H9 (cell line): ENCODE results near the gene THAP9. TPM values are rescaled to one million over a fixed set of nuclear protein-coding genes. Genes with fewer than 3 reads are reported as not detected.

Source experiments
- DNase-seq: peaks from one replicate; pipeline ENCODE4 v3.0.0-alpha.2; 2017
- H2AFZ ChIP-seq: one replicate; pipeline ENCODE4 v1.6.1; 2013; ENCODE audit warnings: mild to moderate bottlenecking, low read length, control low read depth, moderate library complexity
- H2AK5ac ChIP-seq: 2 replicates; pipeline ENCODE4 v1.6.1; 2013; ENCODE audit warnings: low read length, control low read depth, mixed read lengths; ENCODE audit not compliant: insufficient read length
- H2BK120ac ChIP-seq: one replicate; pipeline ENCODE4 v1.6.1; 2013; ENCODE audit warnings: low read depth, mild to moderate bottlenecking, low read length, control low read depth, inconsistent platforms; ENCODE audit not compliant: poor library complexity, severe bottlenecking
- H2BK12ac ChIP-seq: 2 replicates; pipeline ENCODE4 v1.6.1; 2013; ENCODE audit warnings: low read length, control low read depth, mixed read lengths, low read depth; ENCODE audit not compliant: insufficient read length
- H2BK15ac ChIP-seq: 2 replicates; pipeline ENCODE4 v1.6.1; 2013; ENCODE audit warnings: low read depth, low read length, control low read depth
- H2BK20ac ChIP-seq: one replicate; pipeline ENCODE4 v1.6.1; 2013; ENCODE audit warnings: low read depth, mild to moderate bottlenecking, low read length, control low read depth, inconsistent platforms; ENCODE audit not compliant: poor library complexity, severe bottlenecking
- H2BK5ac ChIP-seq: 2 replicates; pipeline ENCODE4 v1.6.1; 2013; ENCODE audit warnings: low read length, control low read depth, mixed read lengths; ENCODE audit not compliant: insufficient read length
- H3K14ac ChIP-seq: 2 replicates; pipeline ENCODE4 v1.6.1; 2013; ENCODE audit warnings: low read length, control low read depth; ENCODE audit not compliant: insufficient read depth
- H3K18ac ChIP-seq: 2 replicates; pipeline ENCODE4 v1.6.1; 2013; ENCODE audit warnings: low read depth, mild to moderate bottlenecking, mixed read lengths, low read length, control low read depth; ENCODE audit not compliant: insufficient read length
- H3K23ac ChIP-seq: 2 replicates; pipeline ENCODE4 v1.6.1; 2013; ENCODE audit warnings: low read length, control low read depth, mixed read lengths, low read depth; ENCODE audit not compliant: insufficient read length
- H3K23me2 ChIP-seq: 2 replicates; pipeline ENCODE4 v1.6.1; 2013; ENCODE audit warnings: low read depth, mild to moderate bottlenecking, mixed read lengths, low read length, control low read depth; ENCODE audit not compliant: insufficient read length, poor library complexity, severe bottlenecking
- H3K27ac ChIP-seq: 2 replicates; pipeline ENCODE4 v1.5.1; 2013; ENCODE audit warnings: low read length, control low read depth, mixed read lengths, low read depth; ENCODE audit not compliant: insufficient read length
- H3K27me3 ChIP-seq: 2 replicates; pipeline ENCODE4 v1.6.1; 2013; ENCODE audit warnings: low read length, control low read depth, inconsistent platforms; ENCODE audit not compliant: insufficient read depth
- H3K4ac ChIP-seq: 2 replicates; pipeline ENCODE4 v1.6.1; 2013; ENCODE audit warnings: low read depth, mild to moderate bottlenecking, control low read depth, inconsistent platforms, low read length, moderate library complexity
- H3K4me1 ChIP-seq: 2 replicates; pipeline ENCODE4 v1.6.1; 2013; ENCODE audit warnings: low read length, control low read depth, inconsistent platforms; ENCODE audit not compliant: insufficient read depth
- H3K4me2 ChIP-seq: 2 replicates; pipeline ENCODE4 v1.6.1; 2013; ENCODE audit warnings: low read length, control low read depth, mixed read lengths; ENCODE audit not compliant: insufficient read length, insufficient read depth
- H3K56ac ChIP-seq: 2 replicates; pipeline ENCODE4 v1.6.1; 2013; ENCODE audit warnings: low read depth, mild to moderate bottlenecking, mixed read lengths, low read length, control low read depth; ENCODE audit not compliant: insufficient read length
- H3K79me1 ChIP-seq: 2 replicates; pipeline ENCODE4 v1.6.1; 2013; ENCODE audit warnings: low read depth, mild to moderate bottlenecking, moderate library complexity, low read length, control low read depth, inconsistent platforms; ENCODE audit not compliant: insufficient read depth, poor library complexity, severe bottlenecking
- H3K79me2 ChIP-seq: 2 replicates; pipeline ENCODE4 v1.6.1; 2013; ENCODE audit warnings: low read length, control low read depth, inconsistent platforms; ENCODE audit not compliant: insufficient read depth
- H3K9ac ChIP-seq: 2 replicates; pipeline ENCODE4 v1.6.1; 2013; ENCODE audit warnings: low read length, control low read depth, mixed read lengths; ENCODE audit not compliant: insufficient read length; ENCODE audit errors: extremely low read depth
- H3K9me3 ChIP-seq: one replicate; pipeline ENCODE4 v1.6.1; 2013; ENCODE audit warnings: low read depth, low read length, inconsistent platforms; ENCODE audit not compliant: control insufficient read depth
- H3T11ph ChIP-seq: one replicate; pipeline ENCODE4 v1.6.1; 2013; ENCODE audit warnings: mild to moderate bottlenecking, low read length, control low read depth, inconsistent platforms
- H4K20me1 ChIP-seq: one replicate; pipeline ENCODE4 v1.6.1; 2013; ENCODE audit not compliant: control insufficient read depth, insufficient read length, insufficient read depth
- H4K5ac ChIP-seq: 2 replicates; pipeline ENCODE4 v1.6.1; 2013; ENCODE audit warnings: low read depth, mild to moderate bottlenecking, mixed read lengths, low read length, control low read depth; ENCODE audit not compliant: insufficient read length
- H4K8ac ChIP-seq: replicated peaks from 2 replicates; pipeline ENCODE4 v1.6.1; 2013; ENCODE audit warnings: low read length, control low read depth, mixed read lengths, low read depth; ENCODE audit not compliant: insufficient read length
- H4K91ac ChIP-seq: 2 replicates; pipeline ENCODE4 v1.6.1; 2013; ENCODE audit warnings: low read depth, mild to moderate bottlenecking, moderate library complexity, mixed read lengths, low read length, control low read depth; ENCODE audit not compliant: insufficient read length
- H3K27ac Mint-ChIP-seq, 3 experiments: 2 replicates in 2 of 3; 3 replicates in 1 of 3; pipeline ENCODE4 v1.8.0; 2020 to 2021; ENCODE audit warnings: mixed read lengths in 3 of 3, mild to moderate bottlenecking in 1 of 3, moderate library complexity in 1 of 3
- H3K27me3 Mint-ChIP-seq: 2 replicates; pipeline ENCODE4 v1.8.0; 2021; ENCODE audit warnings: low read depth, mild to moderate bottlenecking, moderate library complexity, mixed read lengths
- H3K36me3 Mint-ChIP-seq, 3 experiments: 2 replicates in 2 of 3; 3 replicates in 1 of 3; pipeline ENCODE4 v1.8.0; 2020 to 2021; ENCODE audit warnings: low read depth in 3 of 3, mixed read lengths in 3 of 3; ENCODE audit not compliant: insufficient read depth in 1 of 3
- H3K4me1 Mint-ChIP-seq, 2 experiments: 2 replicates each; pipeline ENCODE4 v1.8.0; 2020; ENCODE audit warnings: mixed read lengths in 2 of 2
- H3K4me3 Mint-ChIP-seq, 2 experiments: 2 replicates in 1 of 2; 3 replicates in 1 of 2; pipeline ENCODE4 v1.8.0; 2020 to 2021; ENCODE audit warnings: mild to moderate bottlenecking in 2 of 2, mixed read lengths in 2 of 2, moderate library complexity in 1 of 2
- H3K9me3 Mint-ChIP-seq, 2 experiments: 2 replicates in 1 of 2; 3 replicates in 1 of 2; pipeline ENCODE4 v1.8.0; 2020; ENCODE audit warnings: mild to moderate bottlenecking in 2 of 2, mixed read lengths in 2 of 2, moderate library complexity in 1 of 2
- CTCF ChIP-seq: fragments of 200-600 bp; sonication (generic); conservative IDR thresholded peaks from 3 replicates; pipeline ENCODE4 v1.8.0; 2021; ENCODE audit warnings: antibody characterized with exemption, mild to moderate bottlenecking
- WGBS: extraction: QIAGEN DNeasy Blood & Tissue Kit; methylation state at CpG from one replicate; pipeline ENCODE4 v1.1.7; 2013; ENCODE audit warnings: missing lambda C conversion rate, low lambda C conversion rate, mixed read lengths; ENCODE audit not compliant: insufficient read length; ENCODE audit errors: extremely low coverage; 5-methylcytosine and 5-hydroxymethylcytosine counted together
- total RNA-seq: library from RNA; stranded (reverse); gene quantifications from 2 replicates; pipeline ENCODE4 v1.2.1, GENCODE V29; 2021

The THAP9 gene
- total RNA-seq, 1 experiment from 2014 or later = 14.8 TPM

DNA sequence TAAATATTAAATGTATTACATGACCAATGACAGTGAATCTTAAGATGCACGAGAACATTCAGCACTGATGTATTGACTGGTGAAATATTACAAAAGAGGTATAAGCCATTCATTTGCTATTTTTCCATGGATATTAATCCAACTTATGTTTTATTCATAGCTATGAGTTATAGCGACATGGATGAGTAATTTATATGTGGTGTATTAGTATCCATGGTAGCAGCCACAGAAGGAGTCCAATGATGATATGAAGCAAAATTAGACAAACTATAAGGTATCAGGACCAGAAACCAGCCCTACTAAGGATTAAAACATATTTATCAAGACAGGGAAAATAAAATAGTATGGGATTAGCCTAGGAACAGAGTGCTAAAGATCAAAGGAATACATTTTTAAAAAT is 50.7 kb downstream of the THAP9 start:
- H2BK5ac ChIP-seq = no peak overlapping the region
- H3K9me3 ChIP-seq = no peaks in the 10 kb centered on the region
- H3K9ac ChIP-seq = no peak overlapping the region
- H4K5ac ChIP-seq = no peak overlapping the region
- H3K56ac ChIP-seq = no peak overlapping the region
- Mint-ChIP-seq H3K9me3 (no peaks in the 10 kb centered on the region), H3K36me3 (no peaks in the 10 kb centered on the region), H3K27me3 (no peaks in the 10 kb centered on the region), H3K4me3 (no peak overlapping the region), H3K4me1 (no peaks in the 10 kb centered on the region), H3K27ac (no peak overlapping the region)
- H3K23me2 ChIP-seq = no peaks in the 10 kb centered on the region
- H2AFZ ChIP-seq = no peak overlapping the region
- H3K27ac ChIP-seq = no peak overlapping the region
- no peaks in the 10 kb centered on the region for H3K79me2 ChIP-seq
- no peaks in the 10 kb centered on the region for H3K79me1 ChIP-seq
- H2AK5ac ChIP-seq = no peak overlapping the region
- no peak overlapping the region for H3K23ac ChIP-seq
- H4K8ac ChIP-seq = no peak overlapping the region
- no peak overlapping the region for H3T11ph ChIP-seq
- no peak overlapping the region for H4K91ac ChIP-seq
- no peaks in the 10 kb centered on the region for H3K27me3 ChIP-seq
- no peaks in the 10 kb centered on the region for H3K4me1 ChIP-seq
- H2BK15ac ChIP-seq = no peak overlapping the region
- no peak overlapping the region for H3K4ac ChIP-seq
- H3K4me2 ChIP-seq = no peak overlapping the region
- no peak for TF ChIP-seq CTCF
- no peak overlapping the region for H2BK20ac ChIP-seq
- no peak overlapping the region for H3K14ac ChIP-seq
- WGBS = no CpG with 5 or more reads among the region's 2 CpGs
- H2BK12ac ChIP-seq = no peak overlapping the region
- H4K20me1 ChIP-seq = no peaks in the 10 kb centered on the region
- no peak overlapping the region for H2BK120ac ChIP-seq
- H3K18ac ChIP-seq = no peak overlapping the region
- DNase-seq = no peak
